ENCODE measurements around the gene FGF14.

- TF ChIP-seq POLR2A (IDR thresholded peaks at IDR 0.05) (no peak), CTCF (IDR thresholded peaks at IDR 0.05) (peak; percentile 6 to 44 (median 32))
Observed at GRCh38 chr13:101757446-101758039, 644.3 kb downstream of the FGF14 start.

Measured in Peyer's patch (tissue), 4 donors.